Breast epithelium (tissue), 4 donors: ENCODE data around the gene EFHC2. TPM values are rescaled to one million over a fixed set of nuclear protein-coding genes. Genes with fewer than 3 reads are reported as not detected.

Experiments used
- DNase-seq, 2 donors: peaks; one replicate each; pipeline ENCODE4 v3.0.0-alpha.2; 2019; ENCODE audit warnings: low spot score in 2 of 2
- H3K27ac ChIP-seq, 2 donors: fragments of 200-600 bp; sonication (generic) in 1 of 2; one replicate each; pipeline ENCODE4 v1.5.1; 2016 to 2019; ENCODE audit warnings: mild to moderate bottlenecking in 1 of 2
- H3K27me3 ChIP-seq, 2 donors: fragments of 200-600 bp; sonication (generic) in 1 of 2; one replicate each; pipeline versions ENCODE4 v1.5.1 to v1.6.0; 2017 to 2019; ENCODE audit warnings: control low read depth in 1 of 2, mild to moderate bottlenecking in 1 of 2
- H3K36me3 ChIP-seq: fragments of 200-600 bp; one replicate; pipeline ENCODE4 v1.5.1; 2019
- H3K4me1 ChIP-seq, 2 donors: fragments of 200-600 bp; sonication (generic); one replicate each; pipeline ENCODE4 v1.5.1; 2016 to 2019; ENCODE audit warnings: control low read depth in 1 of 2
- H3K4me3 ChIP-seq, 3 donors: fragments of 200-600 bp; sonication (generic); 1 replicate in 2 of 3; 2 replicates in 1 of 3; pipeline ENCODE4 v1.5.1; 2016 to 2019; ENCODE audit warnings: mild to moderate bottlenecking in 3 of 3, moderate library complexity in 2 of 3
- H3K9me3 ChIP-seq, 2 donors: fragments of 200-600 bp; sonication (generic) in 1 of 2; one replicate each; pipeline ENCODE4 v1.5.1; 2016 to 2019; ENCODE audit warnings: control low read depth in 1 of 2
- POLR2A ChIP-seq: fragments of 450-650 bp; IDR thresholded peaks from one replicate; pipeline ENCODE4 v1.6.1; 2016; ENCODE audit warnings: antibody characterized with exemption, mild to moderate bottlenecking, moderate library complexity
- POLR2AphosphoS5 ChIP-seq, 3 donors: sonication (generic); formaldehyde crosslinking; IDR thresholded peaks; one replicate each; pipeline ENCODE4 v1.6.1; 2017; ENCODE audit warnings: antibody characterized with exemption in 3 of 3
- intact Hi-C: fragments of 100-400 bp; cut with DNase I; formaldehyde crosslinking; loops from one replicate; pipeline ENCODE4 v1.15.1; 2023; ENCODE audit warnings: low total_unique reads
- total RNA-seq, 3 donors: library from RNA; depleted of rRNA; stranded (reverse); fragments of >200 nt; gene quantifications; one replicate each; pipeline ENCODE4 v1.1.0, GENCODE V29; 2016
- TF ChIP-seq, protein P1 (sequence below), 3 donors: fragments of 450-650 bp; IDR thresholded peaks; one replicate each; pipeline ENCODE4 v1.5.1; 2016 to 2017; ENCODE audit warnings: antibody characterized with exemption in 3 of 3, mild to moderate bottlenecking in 3 of 3, moderate library complexity in 3 of 3

Gene EFHC2
- total RNA-seq, 3 donors from 2014 or later: 0.32 to 1.9 (median 0.66) TPM

- Histone ChIP-seq H3K27me3 (peaks cover 0 to 5% of the 10 kb centered on the region in 2 donors), H3K4me3 (no peak overlapping the region), H3K9me3 (no peaks in the 10 kb centered on the region), H3K27ac (no peak overlapping the region), H3K4me1 (no peaks in the 10 kb centered on the region), H3K36me3 (no peaks in the 10 kb centered on the region)
- no peak for DNase-seq
- TF ChIP-seq, protein P1, sequence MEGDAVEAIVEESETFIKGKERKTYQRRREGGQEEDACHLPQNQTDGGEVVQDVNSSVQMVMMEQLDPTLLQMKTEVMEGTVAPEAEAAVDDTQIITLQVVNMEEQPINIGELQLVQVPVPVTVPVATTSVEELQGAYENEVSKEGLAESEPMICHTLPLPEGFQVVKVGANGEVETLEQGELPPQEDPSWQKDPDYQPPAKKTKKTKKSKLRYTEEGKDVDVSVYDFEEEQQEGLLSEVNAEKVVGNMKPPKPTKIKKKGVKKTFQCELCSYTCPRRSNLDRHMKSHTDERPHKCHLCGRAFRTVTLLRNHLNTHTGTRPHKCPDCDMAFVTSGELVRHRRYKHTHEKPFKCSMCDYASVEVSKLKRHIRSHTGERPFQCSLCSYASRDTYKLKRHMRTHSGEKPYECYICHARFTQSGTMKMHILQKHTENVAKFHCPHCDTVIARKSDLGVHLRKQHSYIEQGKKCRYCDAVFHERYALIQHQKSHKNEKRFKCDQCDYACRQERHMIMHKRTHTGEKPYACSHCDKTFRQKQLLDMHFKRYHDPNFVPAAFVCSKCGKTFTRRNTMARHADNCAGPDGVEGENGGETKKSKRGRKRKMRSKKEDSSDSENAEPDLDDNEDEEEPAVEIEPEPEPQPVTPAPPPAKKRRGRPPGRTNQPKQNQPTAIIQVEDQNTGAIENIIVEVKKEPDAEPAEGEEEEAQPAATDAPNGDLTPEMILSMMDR (IDR thresholded peaks at IDR 0.05): no peak
- no peak for TF ChIP-seq POLR2AphosphoS5 (IDR thresholded peaks at IDR 0.05)
- TF ChIP-seq POLR2A: no peak
- intact Hi-C loops: no loop called here
Measured at GRCh38 chrX:44183329-44183728, 160.1 kb downstream of the EFHC2 start.

- intact Hi-C loops: no loop called here
- Histone ChIP-seq H3K36me3 (no peaks in the 10 kb centered on the region), H3K27me3 (peaks cover 0 to 4% of the 10 kb centered on the region in 2 donors), H3K27ac (no peak overlapping the region), H3K4me3 (no peak overlapping the region), H3K9me3 (peaks cover 0 to 14% of the 10 kb centered on the region in 2 donors), H3K4me1 (no peaks in the 10 kb centered on the region)
- no peak for DNase-seq
- TF ChIP-seq POLR2A: no peak
- TF ChIP-seq POLR2AphosphoS5 (IDR thresholded peaks at IDR 0.05): no peak
Measured at GRCh38 chrX:44178274-44179053, 165.0 kb downstream of the EFHC2 start.

- H3K36me3 ChIP-seq: no peaks in the 10 kb centered on the region
- peaks cover 0 to 13% of the 10 kb centered on the region in 2 donors for H3K27me3 ChIP-seq
- TF ChIP-seq POLR2A (no peak), POLR2AphosphoS5 (IDR thresholded peaks at IDR 0.05) (no peak)
- TF ChIP-seq, protein P1 (IDR thresholded peaks at IDR 0.05): no peak
- DNase-seq: no peak
- H3K4me1 ChIP-seq: no peaks in the 10 kb centered on the region
- H3K9me3 ChIP-seq: peaks cover 0 to 14% of the 10 kb centered on the region in 2 donors
- H3K4me3 ChIP-seq: no peak overlapping the region
- intact Hi-C loops: no loop called here
- H3K27ac ChIP-seq: no peak overlapping the region
Measured at GRCh38 chrX:44175455-44175854, 168.0 kb downstream of the EFHC2 start.

GRCh38 chrX:44174061-44174460, 169.4 kb downstream of the EFHC2 start:
- Histone ChIP-seq H3K9me3 (peaks cover 0 to 14% of the 10 kb centered on the region in 2 donors), H3K4me1 (no peaks in the 10 kb centered on the region), H3K4me3 (no peak overlapping the region), H3K27ac (no peak overlapping the region), H3K27me3 (peaks cover 0 to 13% of the 10 kb centered on the region in 2 donors), H3K36me3 (no peaks in the 10 kb centered on the region)
- intact Hi-C loops: no loop called here
- TF ChIP-seq POLR2A (no peak), POLR2AphosphoS5 (IDR thresholded peaks at IDR 0.05) (no peak)
- TF ChIP-seq, protein P1 (IDR thresholded peaks at IDR 0.05): no peak
- no peak for DNase-seq

GRCh38 chrX:44173219-44173618, 170.3 kb downstream of the EFHC2 start:
- peaks cover 0 to 18% of the 10 kb centered on the region in 2 donors for H3K27me3 ChIP-seq
- no peak overlapping the region for H3K4me3 ChIP-seq
- DNase-seq: no peak
- no peaks in the 10 kb centered on the region for H3K4me1 ChIP-seq
- no peak overlapping the region for H3K27ac ChIP-seq
- H3K9me3 ChIP-seq: peaks cover 0 to 20% of the 10 kb centered on the region in 2 donors
- TF ChIP-seq POLR2A (no peak), POLR2AphosphoS5 (IDR thresholded peaks at IDR 0.05) (no peak)
- TF ChIP-seq, protein P1 (IDR thresholded peaks at IDR 0.05): no peak
- H3K36me3 ChIP-seq: no peaks in the 10 kb centered on the region
- intact Hi-C loops: no loop called here
